GM12892 (cell line): ENCODE data around the gene IFITM2. TPM values are rescaled to one million over a fixed set of nuclear protein-coding genes. Genes with fewer than 3 reads are reported as not detected.
"Not testable (repeated sequence)": the region's sequence is repeated elsewhere in the genome, so short reads cannot be mapped to it uniquely, and the experiment has no call there.

Source experiments
- DNase-seq: peaks from one replicate; pipeline ENCODE4 v3.0.0; 2011; ENCODE audit not compliant: insufficient read length
- FAIRE-seq: peaks from 2 replicates; lab custom pipeline; 2011; peaks lifted over from hg19 to GRCh38; lab: Jason Lieb, UNC
- POLR2A ChIP-seq: IDR thresholded peaks from 2 replicates; pipeline ENCODE4 v1.6.1; 2011; ENCODE audit warnings: low read depth, low read length, control low read depth
- POLR2AphosphoS5 ChIP-seq: IDR thresholded peaks from 2 replicates; pipeline ENCODE4 v1.6.1; 2011; ENCODE audit warnings: low read depth, low read length, control low read depth
- TAF1 ChIP-seq: IDR thresholded peaks from 2 replicates; pipeline ENCODE4 v1.6.1; 2011; ENCODE audit warnings: low read depth, mild to moderate bottlenecking, control low read depth, low read length, borderline replicate concordance
- polyA plus RNA-seq: library from polyadenylated mRNA; unstranded; fragments of >200 nt; gene quantifications from one replicate; pipeline ENCODE4 v1.2.1, GENCODE V29; 2012; ENCODE audit warnings: missing spikeins, inconsistent platforms; ENCODE audit not compliant: missing spikeins

The IFITM2 gene
- 157 TPM for polyA plus RNA-seq

GRCh38 chr11:307766-308708, at the start of gene IFITM2:
TSS of gene IFITM2 (plus strand) at chr11:307816. CDS start at chr11:308193, 377 bp downstream.
- FAIRE-seq = peak; percentile 97
- DNase-seq = not testable (repeated sequence)
- TF ChIP-seq POLR2AphosphoS5 = 0 out of 2 replicates have a peak, but pooled peaks have one; percentile 28
- peak; percentile 17; the same call in 1 of the 2 replicates for TF ChIP-seq POLR2A

- FAIRE-seq = no peak
Measured at GRCh38 chr11:259413-259812, 48.2 kb upstream of the IFITM2 start.

GRCh38 chr11:261624-262023, 46.0 kb upstream of the IFITM2 start:
- DNase-seq (no peak), FAIRE-seq (peak; percentile 9)
- TF ChIP-seq POLR2AphosphoS5 = no peak
- TF ChIP-seq TAF1 = no peak
- no peak for TF ChIP-seq POLR2A

More at GRCh38 chr11:259413-259812, 48.2 kb upstream of the IFITM2 start:
- TF ChIP-seq TAF1 = no peak
- no peak for TF ChIP-seq POLR2AphosphoS5
- TF ChIP-seq POLR2A = no peak
- no peak for DNase-seq

DNA sequence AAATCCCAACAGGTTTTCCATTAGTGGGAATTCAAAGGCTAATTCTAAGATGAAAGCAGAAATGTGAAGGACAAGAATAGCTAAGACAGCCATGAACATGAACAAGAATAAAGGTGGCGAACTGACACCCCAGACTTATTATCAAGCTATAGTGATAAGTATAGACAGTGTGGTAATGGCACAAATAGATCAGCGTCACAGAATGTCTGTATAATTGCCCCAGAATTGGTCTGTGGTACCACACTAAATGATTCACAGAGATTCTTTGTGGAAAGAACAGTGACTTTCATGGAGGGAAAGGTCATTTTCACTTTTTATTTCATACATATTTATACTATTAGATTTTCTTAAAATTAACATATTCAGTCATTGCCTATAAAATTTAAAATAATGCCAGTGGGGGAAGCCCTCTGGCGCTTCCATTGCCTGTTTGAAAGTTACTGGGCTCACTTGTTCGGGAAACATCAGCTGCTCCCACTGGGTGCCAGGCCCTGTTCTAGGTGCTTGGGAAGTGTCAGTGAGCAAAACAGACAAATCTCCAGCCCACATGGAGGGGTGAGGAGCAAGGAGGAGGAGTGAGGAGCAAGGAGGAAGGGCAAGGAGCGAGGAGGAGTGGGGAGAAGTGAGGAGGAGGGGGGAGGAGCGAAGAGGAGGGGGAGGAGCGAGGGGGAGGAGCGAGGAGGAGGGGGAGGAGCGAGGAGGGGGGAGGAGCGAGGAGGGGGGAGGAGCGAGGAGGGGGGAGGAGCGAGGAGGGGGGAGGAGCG, 40.8 kb upstream of the IFITM2 start:
- DNase-seq = no peak
- FAIRE-seq = peak; percentile 77
- TF ChIP-seq TAF1 (no peak), POLR2AphosphoS5 (no peak), POLR2A (no peak)

DNA sequence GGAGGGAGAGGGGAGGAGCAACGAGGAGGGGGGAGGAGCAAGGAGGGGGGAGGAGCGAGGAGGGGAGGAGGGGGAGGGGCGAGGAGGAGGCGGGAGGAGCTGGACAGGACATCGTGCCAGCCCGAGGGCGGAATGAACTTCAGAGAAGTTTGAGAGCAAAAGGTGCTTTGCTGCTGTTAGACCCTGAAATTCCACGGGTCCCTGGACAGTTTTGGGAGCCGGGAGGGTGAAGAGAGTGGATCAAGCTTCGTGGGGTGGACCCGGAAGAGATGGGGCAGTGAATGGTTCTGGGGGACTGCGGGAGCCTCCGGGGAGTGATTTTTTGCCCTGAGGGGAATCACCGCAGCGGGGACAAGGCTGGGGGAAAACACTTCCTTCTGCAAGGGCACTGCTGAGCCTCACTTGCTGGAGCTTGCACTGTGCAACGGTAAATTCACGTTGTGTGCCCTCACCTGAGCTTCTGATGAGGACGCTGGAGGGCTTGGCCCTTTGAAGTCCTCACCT, 40.1 kb upstream of the IFITM2 start:
- FAIRE-seq (no peak), DNase-seq (no peak)
- TF ChIP-seq POLR2AphosphoS5 (peak; percentile 74; the same call in 1 of the 2 replicates), TAF1 (no peak), POLR2A (0 out of 2 replicates have a peak, but pooled peaks have one; percentile 37)

DNA sequence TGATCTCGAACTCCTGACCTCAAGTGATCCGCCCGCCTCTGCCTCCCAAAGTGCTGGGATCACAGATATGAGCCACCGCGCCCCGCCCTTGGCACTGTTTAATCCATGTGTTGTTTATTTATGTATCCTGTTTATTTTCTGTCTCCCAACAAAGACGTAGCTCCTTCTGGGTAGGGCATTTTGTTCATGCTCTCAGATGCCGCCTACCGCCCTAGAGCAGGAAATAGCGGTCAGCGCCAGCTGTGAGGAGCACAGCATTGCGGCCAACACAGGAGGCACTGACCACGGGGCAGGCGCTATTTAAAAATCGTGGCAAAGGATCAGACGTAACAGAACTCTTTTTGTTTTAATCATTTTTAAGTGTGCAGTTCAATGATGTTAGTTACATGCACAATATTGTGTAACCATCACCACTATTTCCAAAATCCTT, 38.9 kb upstream of the IFITM2 start:
- FAIRE-seq, DNase-seq: not testable (repeated sequence)
- 0 out of 2 replicates have a peak, but pooled peaks have one; percentile 5 for TF ChIP-seq TAF1

GRCh38 chr11:269146-269890, 38.3 kb upstream of the IFITM2 start:
- peak; percentile 46; the same call in 1 of the 2 replicates for TF ChIP-seq POLR2AphosphoS5
- no peak for TF ChIP-seq TAF1
- FAIRE-seq = peak; percentile 97

DNA sequence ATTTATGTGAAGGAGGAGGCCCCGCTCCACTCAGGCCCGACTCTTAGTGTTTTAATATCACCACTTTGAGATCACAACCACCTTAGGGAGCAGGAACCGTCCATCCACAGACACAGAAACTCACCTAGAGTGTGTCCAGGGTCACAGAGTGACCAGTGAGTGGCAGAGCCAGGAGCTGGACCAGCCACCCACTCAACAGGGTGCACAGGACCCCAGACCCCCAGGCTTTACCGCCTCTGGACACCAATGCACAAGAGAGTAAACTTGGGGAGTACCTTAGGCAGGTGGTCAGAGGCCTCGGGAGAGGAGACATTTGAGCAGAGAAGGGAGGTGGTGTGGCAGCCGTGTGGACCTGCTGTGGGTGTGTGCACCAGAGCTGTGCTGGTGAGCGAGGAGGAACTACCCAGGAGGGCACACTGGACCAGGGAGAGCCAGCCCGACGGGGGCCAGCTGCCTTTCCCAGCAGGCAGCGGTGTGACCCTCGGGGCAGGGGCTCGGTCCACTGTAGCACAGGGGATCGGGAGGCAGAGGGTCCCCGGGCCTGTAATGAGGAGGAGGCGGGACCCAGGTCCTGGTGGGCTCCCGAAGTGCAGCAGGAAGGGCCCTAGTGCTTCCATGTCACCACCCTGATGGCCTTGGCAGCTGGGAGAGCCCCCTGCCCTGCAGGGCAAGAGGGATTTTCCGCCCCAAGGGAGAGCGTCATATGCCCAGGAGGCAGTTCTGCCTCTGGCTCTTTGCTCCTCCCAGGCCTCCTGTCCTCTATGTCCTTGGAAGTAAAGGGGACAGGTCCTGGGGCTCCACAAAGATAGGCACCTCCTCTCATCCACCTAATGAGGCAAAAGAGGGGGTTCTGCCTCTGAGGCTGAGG, 36.9 kb upstream of the IFITM2 start:
- no peak for TF ChIP-seq POLR2AphosphoS5

More at GRCh38 chr11:269146-269890, 38.3 kb upstream of the IFITM2 start:
- DNase-seq = no peak

DNA sequence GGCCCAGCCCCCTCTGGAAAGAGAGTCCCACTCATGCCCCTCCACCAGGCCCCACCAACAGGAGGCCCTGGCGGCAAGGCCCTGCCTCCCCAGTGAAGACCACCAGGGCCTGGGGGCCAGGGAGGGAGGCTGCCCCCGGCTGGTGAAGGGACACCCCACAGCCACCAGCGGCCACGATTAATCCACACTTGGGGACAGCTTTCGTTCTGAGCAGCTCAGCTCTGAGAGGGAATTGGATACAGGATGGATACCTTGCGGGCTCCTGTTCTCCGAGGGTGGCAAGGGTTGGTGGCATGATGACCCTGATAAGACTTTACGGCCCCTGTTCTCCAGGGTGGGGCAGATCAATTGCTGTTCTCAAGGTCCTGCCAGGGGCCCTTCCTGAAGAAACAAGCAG, 36.3 kb upstream of the IFITM2 start:
- TF ChIP-seq POLR2AphosphoS5 (no peak), TAF1 (no peak)
- no peak for FAIRE-seq
- no peak for DNase-seq

More for the DNA sequence above, 36.9 kb upstream of the IFITM2 start:
- FAIRE-seq (peak; percentile 61), DNase-seq (no peak)

DNA sequence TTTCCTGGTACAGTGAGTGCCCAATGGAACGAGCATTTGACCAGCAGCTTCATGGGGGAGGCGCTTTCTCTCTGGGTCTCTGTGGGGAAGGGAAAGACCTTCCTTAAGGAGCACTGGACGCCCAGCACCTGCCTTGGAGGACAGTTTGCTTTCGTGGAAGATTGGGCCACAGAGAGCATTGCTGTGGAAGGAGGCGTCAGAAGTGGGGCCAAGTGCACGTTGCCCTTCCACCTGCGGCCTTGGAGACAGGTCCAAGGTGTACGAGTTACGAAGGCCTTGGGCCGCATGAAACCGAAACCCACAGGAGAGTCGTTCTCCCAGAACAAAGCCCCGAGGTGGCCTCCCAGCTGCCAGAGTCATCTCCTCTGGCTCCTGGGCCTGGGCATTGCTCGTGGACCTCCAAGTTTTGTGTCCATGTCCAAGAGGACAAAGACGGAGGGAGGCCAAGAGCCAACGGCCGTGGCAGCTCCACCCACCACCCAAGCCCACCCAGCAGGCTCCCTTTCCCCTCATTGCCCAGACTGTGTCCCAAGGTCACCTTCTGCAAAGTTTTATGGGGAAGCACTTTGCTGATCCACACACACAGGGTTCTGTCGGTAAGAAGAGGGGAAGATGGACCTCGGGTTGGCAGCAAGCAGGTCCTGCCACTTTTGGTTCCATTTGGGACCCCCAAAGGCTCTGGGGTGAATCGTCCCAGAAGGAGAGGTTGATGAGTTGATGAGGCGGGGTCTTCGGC, 35.3 kb upstream of the IFITM2 start:
- FAIRE-seq (no peak), DNase-seq (no peak)
- TF ChIP-seq TAF1 = no peak

DNA sequence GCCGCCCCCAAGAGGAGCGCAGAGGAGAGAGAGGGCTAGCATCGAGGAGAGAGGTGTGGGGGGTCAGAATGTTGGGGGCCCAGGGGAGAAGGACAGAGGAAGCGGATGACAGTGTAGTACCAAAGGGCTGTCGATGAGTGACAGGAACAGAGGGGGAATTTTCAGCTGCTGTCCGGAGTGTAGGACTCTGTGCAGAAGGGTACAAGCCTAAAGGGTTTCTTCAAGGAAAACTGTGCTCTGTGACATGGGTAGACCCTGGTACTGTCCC, 34.8 kb upstream of the IFITM2 start:
- no peak for TF ChIP-seq POLR2AphosphoS5
- TF ChIP-seq POLR2A = no peak
- DNase-seq (no peak), FAIRE-seq (no peak)
